Measurements from ENCODE around the gene TIMP3. TPM values are rescaled to one million over a fixed set of nuclear protein-coding genes. Genes with fewer than 3 reads are reported as not detected.

Gene TIMP3
- total RNA-seq, 2 donors from 2014 or later: 6.3 to 17.1 TPM

DNA sequence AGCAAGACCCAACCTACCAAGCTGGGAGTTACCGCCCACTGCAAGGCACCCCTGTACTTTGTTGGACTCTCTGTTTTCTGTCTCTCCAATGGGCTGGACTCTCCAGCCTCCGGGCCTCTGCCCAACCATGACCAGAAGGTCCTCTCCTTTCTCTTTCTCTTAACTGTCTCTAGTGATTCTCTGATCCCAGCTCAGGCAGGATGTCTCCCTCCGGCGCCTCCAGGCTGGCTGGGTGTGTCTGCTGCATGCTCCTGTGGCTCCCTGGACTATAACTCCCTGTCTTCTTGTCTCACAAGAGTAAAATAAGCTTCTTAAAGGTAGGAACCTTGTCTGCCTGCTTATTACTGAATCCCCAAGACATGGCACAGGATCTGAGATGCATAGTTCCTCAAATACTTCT is 36.3 kb downstream of the TIMP3 start:
- no peak overlapping the region for H3K27ac ChIP-seq (ENCODE audit: low read depth, low read length)
- H3K27me3 ChIP-seq (ENCODE audit: control insufficient read depth, insufficient read depth, low read length, poor library complexity, severe bottlenecking): no peaks in the 10 kb centered on the region
- Mint-ChIP-seq H3K36me3 (ENCODE audit: low read depth) (no peaks in the 10 kb centered on the region), H3K9me3 (no peaks in the 10 kb centered on the region), H3K4me3 (no peak overlapping the region), H3K4me1 (no peaks in the 10 kb centered on the region), H3K27me3 (ENCODE audit: insufficient read depth) (no peaks in the 10 kb centered on the region), H3K27ac (no peak overlapping the region)
- H3K36me3 ChIP-seq (ENCODE audit: control insufficient read depth, insufficient read depth, low read length): peaks cover 13% of the 10 kb centered on the region
- no peaks in the 10 kb centered on the region for H3K9me3 ChIP-seq (ENCODE audit: control insufficient read depth, low read length)
- DNase-seq: no peak
- no peaks in the 10 kb centered on the region for H3K4me1 ChIP-seq (ENCODE audit: control insufficient read depth, insufficient read depth, low read length)
- WGBS, 2 experiments (ENCODE audit: insufficient coverage in 1 of 2, insufficient read length in 1 of 2): 72 to 95% methylated on average over 2 to 4 of the region's 4 CpGs
- no peak overlapping the region for H3K9ac ChIP-seq (ENCODE audit: extremely low read depth, low read length, poor library complexity, severe bottlenecking)
- no peak overlapping the region for H3K4me3 ChIP-seq (ENCODE audit: low read length)
- no peak for TF ChIP-seq CTCF (conservative IDR thresholded peaks at IDR 0.05)

GRCh38 chr22:32839831-32840584 is 38.5 kb downstream of the TIMP3 start:
- 85 to 90% methylated on average over 7 to 14 of the region's 14 CpGs for WGBS, 2 experiments (ENCODE audit: insufficient coverage in 1 of 2, insufficient read length in 1 of 2)
- Mint-ChIP-seq H3K4me1 (no peaks in the 10 kb centered on the region), H3K36me3 (ENCODE audit: low read depth) (no peaks in the 10 kb centered on the region), H3K9me3 (no peaks in the 10 kb centered on the region), H3K4me3 (no peak overlapping the region), H3K27me3 (ENCODE audit: insufficient read depth) (no peaks in the 10 kb centered on the region), H3K27ac (no peak overlapping the region)
- Histone ChIP-seq H3K4me1 (ENCODE audit: control insufficient read depth, insufficient read depth, low read length) (no peaks in the 10 kb centered on the region), H3K4me3 (ENCODE audit: low read length) (no peak overlapping the region), H3K9ac (ENCODE audit: extremely low read depth, low read length, poor library complexity, severe bottlenecking) (no peak overlapping the region), H3K36me3 (ENCODE audit: control insufficient read depth, insufficient read depth, low read length) (peaks cover 8% of the 10 kb centered on the region), H3K27me3 (ENCODE audit: control insufficient read depth, insufficient read depth, low read length, poor library complexity, severe bottlenecking) (no peaks in the 10 kb centered on the region), H3K9me3 (ENCODE audit: control insufficient read depth, low read length) (no peaks in the 10 kb centered on the region), H3K27ac (ENCODE audit: low read depth, low read length) (no peak overlapping the region)
- TF ChIP-seq CTCF (conservative IDR thresholded peaks at IDR 0.05): no peak
- no peak for DNase-seq

GRCh38 chr22:32841175-32841574 is 39.7 kb downstream of the TIMP3 start:
- H3K4me1 Mint-ChIP-seq: no peaks in the 10 kb centered on the region
- H3K9me3 Mint-ChIP-seq: no peaks in the 10 kb centered on the region
- no peak overlapping the region for H3K27ac Mint-ChIP-seq

More at GRCh38 chr22:32841175-32841574, 39.7 kb downstream of the TIMP3 start:
- 91 to 96% methylated on average over 5 to 6 of the region's 6 CpGs for WGBS, 2 experiments (ENCODE audit: insufficient coverage in 1 of 2, insufficient read length in 1 of 2)
- Histone ChIP-seq H3K27ac (ENCODE audit: low read depth, low read length) (no peak overlapping the region), H3K4me3 (ENCODE audit: low read length) (no peak overlapping the region), H3K9ac (ENCODE audit: extremely low read depth, low read length, poor library complexity, severe bottlenecking) (no peak overlapping the region), H3K9me3 (ENCODE audit: control insufficient read depth, low read length) (no peaks in the 10 kb centered on the region), H3K36me3 (ENCODE audit: control insufficient read depth, insufficient read depth, low read length) (peaks cover 8% of the 10 kb centered on the region), H3K27me3 (ENCODE audit: control insufficient read depth, insufficient read depth, low read length, poor library complexity, severe bottlenecking) (no peaks in the 10 kb centered on the region), H3K4me1 (ENCODE audit: control insufficient read depth, insufficient read depth, low read length) (no peaks in the 10 kb centered on the region)
- no peaks in the 10 kb centered on the region for H3K36me3 Mint-ChIP-seq (ENCODE audit: low read depth)
- no peaks in the 10 kb centered on the region for H3K27me3 Mint-ChIP-seq (ENCODE audit: insufficient read depth)
- TF ChIP-seq CTCF (conservative IDR thresholded peaks at IDR 0.05): no peak
- no peak overlapping the region for H3K4me3 Mint-ChIP-seq
- DNase-seq: no peak
